Gastroesophageal sphincter (tissue), 4 donors: Measurements from ENCODE around the gene LIX1L. TPM values are rescaled to one million over a fixed set of nuclear protein-coding genes. Genes with fewer than 3 reads are reported as not detected.
A peak's percentile ranks its signal among the peaks of the same experiment; 100 is the strongest.

Source experiments
- ATAC-seq: fragments of 150-250 bp; one replicate; pipeline ENCODE4 v1.9.1; 2016; ENCODE audit warnings: mild to moderate bottlenecking, moderate library complexity
- H3K27ac ChIP-seq, 4 donors: fragments of 200-600 bp; sonication (generic) in 3 of 4; 1 replicate in 3 of 4; 2 replicates in 1 of 4; pipeline ENCODE4 v1.5.1; 2016 to 2019
- H3K27me3 ChIP-seq: fragments of 200-600 bp; sonication (generic); one replicate; pipeline ENCODE4 v1.5.1; 2019
- H3K36me3 ChIP-seq, 2 donors: fragments of 200-600 bp; sonication (generic); one replicate each; pipeline ENCODE4 v1.5.1; 2019; ENCODE audit warnings: control low read depth in 1 of 2
- H3K4me1 ChIP-seq, 3 donors: fragments of 200-600 bp; sonication (generic); 1 replicate in 2 of 3; 2 replicates in 1 of 3; pipeline ENCODE4 v1.5.1; 2016 to 2019; ENCODE audit warnings: control low read depth in 2 of 3
- H3K4me3 ChIP-seq, 2 donors: fragments of 200-600 bp; sonication (generic); one replicate each; pipeline ENCODE4 v1.5.1; 2019; ENCODE audit warnings: mild to moderate bottlenecking in 1 of 2, moderate library complexity in 1 of 2
- H3K9me3 ChIP-seq, 3 donors: fragments of 200-600 bp; sonication (generic); one replicate each; pipeline ENCODE4 v1.5.1; 2017 to 2019; ENCODE audit warnings: control low read depth in 2 of 3
- EP300 ChIP-seq: sonication (generic); formaldehyde crosslinking; IDR thresholded peaks from one replicate; pipeline ENCODE4 v1.6.1; 2017; ENCODE audit warnings: antibody characterized with exemption, mild to moderate bottlenecking
- POLR2A ChIP-seq, 2 donors: fragments of 450-650 bp; IDR thresholded peaks; one replicate each; pipeline ENCODE4 v1.6.1; 2017; ENCODE audit warnings: antibody characterized with exemption in 2 of 2, mild to moderate bottlenecking in 2 of 2, moderate library complexity in 1 of 2
- POLR2AphosphoS5 ChIP-seq: sonication (generic); formaldehyde crosslinking; IDR thresholded peaks from one replicate; pipeline ENCODE4 v1.6.1; 2017; ENCODE audit warnings: antibody characterized with exemption
- WGBS, 2 donors: methylation state at CpG; one replicate each; pipeline ENCODE4 v1.1.5; 2018; ENCODE audit warnings: low coverage in 1 of 2; 5-methylcytosine and 5-hydroxymethylcytosine counted together
- total RNA-seq, 4 donors: library from RNA; depleted of rRNA; stranded (reverse); fragments of >200 nt; gene quantifications; one replicate each; pipeline ENCODE4 v1.1.0, GENCODE V29; 2016
- TF ChIP-seq, protein P1 (sequence below), 4 experiments: fragments of 200-600 bp in 2 of 4; fragments of 450-650 bp in 2 of 4; sonication (generic) in 1 of 4; IDR thresholded peaks; one replicate each; pipeline ENCODE4 v1.5.1; 2017 to 2019; ENCODE audit warnings: antibody characterized with exemption in 4 of 4, mild to moderate bottlenecking in 2 of 4, moderate library complexity in 2 of 4

LIX1L gene
- total RNA-seq, 4 donors from 2014 or later = 37.8 to 53.5 (median 45.3) TPM

DNA sequence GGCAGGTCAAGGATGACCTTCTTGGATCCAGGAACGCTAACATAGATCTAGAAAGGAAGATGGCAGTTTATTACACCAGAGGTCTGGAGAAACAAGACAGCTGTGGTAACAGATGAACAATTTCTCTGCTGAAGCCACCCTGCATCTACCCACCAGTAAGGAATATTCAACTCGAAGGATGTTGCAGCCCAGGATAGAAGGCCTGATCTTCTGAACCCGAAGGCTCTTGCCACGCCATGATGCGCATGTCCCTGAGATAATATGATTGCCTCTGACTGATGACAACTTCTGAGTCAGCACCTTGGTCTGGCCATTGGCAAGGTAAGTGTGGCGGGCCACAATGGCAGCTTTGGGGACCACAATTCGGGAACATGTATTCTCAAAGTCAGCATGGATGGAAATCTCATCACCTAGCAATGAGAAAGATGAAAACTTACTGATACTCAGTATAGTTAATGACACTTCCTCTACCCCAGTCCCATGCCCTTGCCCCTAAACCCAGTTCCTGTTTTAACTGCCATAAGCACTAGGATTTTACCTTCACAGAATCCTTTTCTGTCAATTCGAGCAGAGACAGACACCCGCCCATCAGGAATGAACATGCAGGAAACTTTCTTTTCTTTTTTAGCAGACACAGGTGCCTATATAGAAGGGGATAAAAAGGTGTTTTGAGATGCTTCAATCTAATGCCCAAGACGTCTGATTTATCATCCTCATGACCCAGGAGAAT lies 36.7 kb upstream of the LIX1L start:
- peak overlapping the region; percentile 64 to 100 for H3K4me3 ChIP-seq
- peak in 1 of 2 donors; percentile 38 for TF ChIP-seq POLR2A (IDR thresholded peaks at IDR 0.05)
- TF ChIP-seq, protein P1, sequence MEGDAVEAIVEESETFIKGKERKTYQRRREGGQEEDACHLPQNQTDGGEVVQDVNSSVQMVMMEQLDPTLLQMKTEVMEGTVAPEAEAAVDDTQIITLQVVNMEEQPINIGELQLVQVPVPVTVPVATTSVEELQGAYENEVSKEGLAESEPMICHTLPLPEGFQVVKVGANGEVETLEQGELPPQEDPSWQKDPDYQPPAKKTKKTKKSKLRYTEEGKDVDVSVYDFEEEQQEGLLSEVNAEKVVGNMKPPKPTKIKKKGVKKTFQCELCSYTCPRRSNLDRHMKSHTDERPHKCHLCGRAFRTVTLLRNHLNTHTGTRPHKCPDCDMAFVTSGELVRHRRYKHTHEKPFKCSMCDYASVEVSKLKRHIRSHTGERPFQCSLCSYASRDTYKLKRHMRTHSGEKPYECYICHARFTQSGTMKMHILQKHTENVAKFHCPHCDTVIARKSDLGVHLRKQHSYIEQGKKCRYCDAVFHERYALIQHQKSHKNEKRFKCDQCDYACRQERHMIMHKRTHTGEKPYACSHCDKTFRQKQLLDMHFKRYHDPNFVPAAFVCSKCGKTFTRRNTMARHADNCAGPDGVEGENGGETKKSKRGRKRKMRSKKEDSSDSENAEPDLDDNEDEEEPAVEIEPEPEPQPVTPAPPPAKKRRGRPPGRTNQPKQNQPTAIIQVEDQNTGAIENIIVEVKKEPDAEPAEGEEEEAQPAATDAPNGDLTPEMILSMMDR (IDR thresholded peaks at IDR 0.05) = no peak
- peak; percentile 85 for TF ChIP-seq POLR2AphosphoS5
- 2 to 6% methylated on average over 7 to 8 of the region's 10 CpGs for WGBS, 2 donors
- peak overlapping the region; percentile 93 to 98 (median 96) for H3K27ac ChIP-seq
- H3K36me3 ChIP-seq = peaks cover 28 to 34% of the 10 kb centered on the region in 2 donors
- no peaks in the 10 kb centered on the region for H3K9me3 ChIP-seq
- no peaks in the 10 kb centered on the region for H3K27me3 ChIP-seq
- peaks cover 0 to 43% (median 3%) of the 10 kb centered on the region in 3 donors for H3K4me1 ChIP-seq
- ATAC-seq = no peak

DNA sequence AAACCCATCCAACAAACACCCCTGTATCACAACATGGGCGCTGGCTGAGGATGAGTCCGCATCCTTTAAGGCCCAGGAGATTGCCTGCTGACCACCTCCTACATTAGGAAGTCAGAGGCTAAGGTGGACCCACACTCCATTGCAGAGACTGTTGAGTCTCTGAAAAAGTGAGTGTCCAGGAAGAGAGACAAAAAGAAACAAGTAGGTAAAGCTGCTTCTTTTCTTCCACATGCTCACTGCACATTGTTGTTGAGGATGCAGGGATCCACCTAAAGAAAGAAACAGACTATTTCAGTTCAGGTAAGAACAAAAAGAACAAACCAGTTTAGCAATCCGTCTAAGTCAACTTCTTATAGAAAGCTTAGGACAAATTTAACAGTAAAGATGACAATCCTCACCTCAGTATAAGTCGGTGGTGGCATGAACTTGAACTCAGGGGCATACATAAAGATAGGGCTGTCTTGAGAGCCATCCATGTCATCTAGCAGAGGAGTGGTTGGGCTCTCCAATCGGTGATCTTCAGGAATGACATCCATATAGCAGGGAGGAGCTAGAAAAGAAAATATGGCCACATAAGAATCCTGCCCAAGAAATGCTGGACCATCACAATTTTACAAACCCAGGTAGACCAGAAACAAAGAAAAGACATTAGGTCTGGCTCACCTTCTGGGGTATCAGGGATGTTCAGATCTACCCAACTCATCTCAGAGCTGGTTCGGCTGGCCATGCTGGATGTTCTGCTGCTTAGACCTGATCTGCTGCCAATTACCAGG lies 36.0 kb upstream of the LIX1L start:
- TF ChIP-seq, protein P1 (IDR thresholded peaks at IDR 0.05) = peak in 1 of 4 experiments; percentile 21
- TF ChIP-seq EP300 = no peak
- peak in 1 of 2 donors; percentile 1 for TF ChIP-seq POLR2A (IDR thresholded peaks at IDR 0.05)
- TF ChIP-seq POLR2AphosphoS5 = peak; percentile 66
- no peak for ATAC-seq

GRCh38 chr1:145992958-145993617 lies 35.3 kb upstream of the LIX1L start:
- peaks cover 0 to 28% (median 0%) of the 10 kb centered on the region in 3 donors for H3K4me1 ChIP-seq
- 34 to 35% methylated on average over 4 to 5 of the region's 5 CpGs for WGBS, 2 donors
- peak overlapping the region; percentile 64 to 100 for H3K4me3 ChIP-seq
- TF ChIP-seq POLR2AphosphoS5 (peak; percentile 9), EP300 (no peak), POLR2A (IDR thresholded peaks at IDR 0.05) (peak in 1 of 2 donors; percentile 16)
- TF ChIP-seq, protein P1 (IDR thresholded peaks at IDR 0.05) = no peak
- no peaks in the 10 kb centered on the region for H3K27me3 ChIP-seq
- H3K9me3 ChIP-seq = no peaks in the 10 kb centered on the region
- H3K36me3 ChIP-seq = peaks cover 28 to 34% of the 10 kb centered on the region in 2 donors
- no peak for ATAC-seq
- peak overlapping the region; percentile 93 to 98 (median 96) for H3K27ac ChIP-seq

More for the DNA sequence above, 36.0 kb upstream of the LIX1L start:
- Histone ChIP-seq H3K9me3 (no peaks in the 10 kb centered on the region), H3K36me3 (peaks cover 28 to 34% of the 10 kb centered on the region in 2 donors), H3K4me3 (peak overlapping the region; percentile 64 to 100), H3K4me1 (peaks cover 0 to 35% (median 0%) of the 10 kb centered on the region in 3 donors), H3K27me3 (no peaks in the 10 kb centered on the region), H3K27ac (peak overlapping the region; percentile 93 to 98 (median 96))
- WGBS, 2 donors = 14 to 20% methylated on average over 5 of the region's 6 CpGs

DNA sequence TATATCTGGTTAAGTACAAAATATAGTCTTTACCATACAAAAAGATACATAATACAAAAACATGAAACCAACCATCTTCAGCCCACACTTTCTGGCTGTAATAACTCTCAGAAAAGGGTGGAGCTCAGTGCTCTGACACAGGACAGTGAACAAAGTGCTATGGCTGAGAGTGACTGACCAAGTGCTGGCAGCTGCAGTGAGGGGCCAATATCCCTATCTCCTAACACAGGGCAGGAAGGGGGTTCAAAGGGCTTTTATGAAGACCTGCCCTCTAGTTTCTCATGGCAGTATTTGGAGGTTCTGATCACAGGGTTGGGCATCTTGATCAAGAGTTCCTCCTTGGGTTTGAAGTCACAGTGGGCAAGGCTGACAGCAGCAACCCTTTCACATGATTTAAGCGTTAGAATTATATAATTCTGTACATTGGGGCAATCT lies 34.7 kb upstream of the LIX1L start:
- peak overlapping the region; percentile 93 to 98 (median 96) for H3K27ac ChIP-seq
- H3K9me3 ChIP-seq = no peaks in the 10 kb centered on the region
- no peaks in the 10 kb centered on the region for H3K27me3 ChIP-seq
- H3K36me3 ChIP-seq = peaks cover 28 to 34% of the 10 kb centered on the region in 2 donors
- peaks cover 0 to 23% (median 0%) of the 10 kb centered on the region in 3 donors for H3K4me1 ChIP-seq
- WGBS, 2 donors = 50 to 73% methylated on average over 1 of the region's 1 CpG
- TF ChIP-seq POLR2AphosphoS5 (no peak), POLR2A (IDR thresholded peaks at IDR 0.05) (peak in 1 of 2 donors; percentile 40)
- H3K4me3 ChIP-seq = peak overlapping the region; percentile 64 to 100
- ATAC-seq = no peak
